ENCODE results near the gene EHMT1. TPM values are rescaled to one million over a fixed set of nuclear protein-coding genes. Genes with fewer than 3 reads are reported as not detected.

Gene EHMT1
- 42.6 and 44.9 TPM in 2 replicates for total RNA-seq

GRCh38 chr9:137618105-137619067, at the start of gene EHMT1:
EHMT1 (plus strand) TSS chr9:137619005; CDS start chr9:137619029, 24 bp downstream.

DNA sequence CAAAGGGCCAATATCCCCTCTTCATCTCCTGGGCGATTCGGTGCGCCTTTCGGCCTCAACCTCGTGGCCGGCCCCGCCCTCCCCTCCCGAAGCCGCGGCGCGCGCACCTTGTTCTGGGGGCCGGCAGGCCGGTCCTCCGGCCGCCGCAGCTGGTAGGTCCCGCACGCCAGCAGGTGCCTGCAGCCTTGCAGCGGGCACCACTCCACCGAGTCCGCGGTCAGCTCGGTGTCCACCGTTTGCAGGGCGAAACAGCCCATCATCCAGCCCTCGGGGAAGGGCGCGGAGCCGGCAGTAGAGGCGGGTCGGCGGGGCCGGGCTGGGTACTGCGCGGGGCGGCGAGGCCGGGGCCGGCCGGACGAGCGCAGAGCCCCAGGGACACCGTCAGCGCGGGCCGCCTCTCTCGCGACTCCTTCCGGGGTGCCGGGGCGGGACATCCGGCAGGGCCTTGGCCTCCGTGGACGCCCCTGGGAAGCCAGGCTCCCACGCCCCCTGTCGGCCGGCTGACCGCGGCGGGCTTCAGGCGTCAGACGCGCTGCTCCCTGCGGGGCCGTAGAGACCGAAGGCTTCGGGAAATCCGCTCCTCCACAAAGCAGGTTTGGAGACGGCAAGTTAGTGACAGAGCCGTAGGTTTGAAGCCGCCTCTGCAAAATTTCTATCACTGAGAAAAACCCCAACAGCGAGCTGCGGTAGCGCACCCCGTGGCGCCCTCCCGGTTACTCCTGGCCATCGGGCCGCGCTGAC, 40.1 kb upstream of the EHMT1 start, which contains the start of gene DPH7:
DPH7 (minus strand) TSS at position 408 of the 741 bp plus-strand sequence; CDS start at position 260, 148 bp downstream.

GRCh38 chr9:137590469-137591383, 28.1 kb upstream of the EHMT1 start, which contains the start of gene ZMYND19:
ZMYND19 (minus strand) TSS chr9:137590512; CDS start chr9:137590263, 249 bp downstream.

GRCh38 chr9:137605121-137606004, 13.4 kb upstream of the EHMT1 start, which contains the start of gene ARRDC1:
ARRDC1 (plus strand) TSS chr9:137605686; CDS start chr9:137605718, 32 bp downstream.

GRCh38 chr9:137877506-137878122, 258.8 kb downstream of the EHMT1 start, which contains the start of gene CACNA1B:
CACNA1B (plus strand) TSS chr9:137877782; CDS start chr9:137877934, 152 bp downstream.

Other genes starting within 250 kb of the EHMT1 start
- 4.6 and 8.9 TPM in 2 replicates for gene EXD3, start 195.8 kb upstream of the EHMT1 start, total RNA-seq
- gene NOXA1, start 195.6 kb upstream of the EHMT1 start, total RNA-seq, result 0.31 TPM in 1 of 2 replicates, not detected in the other
- not detected in 2 replicates for gene ENTPD8, start 177.6 kb upstream of the EHMT1 start, total RNA-seq
- gene NSMF, start 159.7 kb upstream of the EHMT1 start, total RNA-seq, result 48.9 and 50.7 TPM in 2 replicates
- 0.11 and 0.31 TPM in 2 replicates for gene PNPLA7, start 68.6 kb upstream of the EHMT1 start, total RNA-seq
- gene MRPL41, start 67.1 kb upstream of the EHMT1 start, total RNA-seq, result 107 and 108 TPM in 2 replicates
- gene DPH7, start 40.1 kb upstream of the EHMT1 start, total RNA-seq, result 28.7 and 37.0 TPM in 2 replicates
- gene ZMYND19, start 28.5 kb upstream of the EHMT1 start, total RNA-seq, result 24.8 and 42.8 TPM in 2 replicates
- gene ARRDC1, start 13.3 kb upstream of the EHMT1 start, total RNA-seq, result 120 and 143 TPM in 2 replicates